ENCODE results near the gene ZNF837.

- TF ChIP-seq POLR2AphosphoS5 (IDR thresholded peaks at IDR 0.05; ENCODE audit: borderline replicate concordance, low read depth, low read length), result no peak
- TF ChIP-seq EZH2 (IDR thresholded peaks at IDR 0.05), result no peak
Observed at GRCh38 chr19:58354478-58355030, 26.3 kb downstream of the ZNF837 start.

Measured in SK-N-MC (cell line).